H9 (cell line): ENCODE data around the gene CATSPERE. TPM values are rescaled to one million over a fixed set of nuclear protein-coding genes. Genes with fewer than 3 reads are reported as not detected.
A peak's percentile ranks its signal among the peaks of the same experiment; 100 is the strongest.

Experiments
- DNase-seq: peaks from one replicate; pipeline ENCODE4 v3.0.0-alpha.2; 2017
- H2AFZ ChIP-seq: one replicate; pipeline ENCODE4 v1.6.1; 2013; ENCODE audit warnings: mild to moderate bottlenecking, low read length, control low read depth, moderate library complexity
- H2AK5ac ChIP-seq: 2 replicates; pipeline ENCODE4 v1.6.1; 2013; ENCODE audit warnings: low read length, control low read depth, mixed read lengths; ENCODE audit not compliant: insufficient read length
- H2BK120ac ChIP-seq: one replicate; pipeline ENCODE4 v1.6.1; 2013; ENCODE audit warnings: low read depth, mild to moderate bottlenecking, low read length, control low read depth, inconsistent platforms; ENCODE audit not compliant: poor library complexity, severe bottlenecking
- H2BK12ac ChIP-seq: 2 replicates; pipeline ENCODE4 v1.6.1; 2013; ENCODE audit warnings: low read length, control low read depth, mixed read lengths, low read depth; ENCODE audit not compliant: insufficient read length
- H2BK15ac ChIP-seq: 2 replicates; pipeline ENCODE4 v1.6.1; 2013; ENCODE audit warnings: low read depth, low read length, control low read depth
- H2BK20ac ChIP-seq: one replicate; pipeline ENCODE4 v1.6.1; 2013; ENCODE audit warnings: low read depth, mild to moderate bottlenecking, low read length, control low read depth, inconsistent platforms; ENCODE audit not compliant: poor library complexity, severe bottlenecking
- H2BK5ac ChIP-seq: 2 replicates; pipeline ENCODE4 v1.6.1; 2013; ENCODE audit warnings: low read length, control low read depth, mixed read lengths; ENCODE audit not compliant: insufficient read length
- H3K14ac ChIP-seq: 2 replicates; pipeline ENCODE4 v1.6.1; 2013; ENCODE audit warnings: low read length, control low read depth; ENCODE audit not compliant: insufficient read depth
- H3K18ac ChIP-seq: 2 replicates; pipeline ENCODE4 v1.6.1; 2013; ENCODE audit warnings: low read depth, mild to moderate bottlenecking, mixed read lengths, low read length, control low read depth; ENCODE audit not compliant: insufficient read length
- H3K23ac ChIP-seq: 2 replicates; pipeline ENCODE4 v1.6.1; 2013; ENCODE audit warnings: low read length, control low read depth, mixed read lengths, low read depth; ENCODE audit not compliant: insufficient read length
- H3K23me2 ChIP-seq: 2 replicates; pipeline ENCODE4 v1.6.1; 2013; ENCODE audit warnings: low read depth, mild to moderate bottlenecking, mixed read lengths, low read length, control low read depth; ENCODE audit not compliant: insufficient read length, poor library complexity, severe bottlenecking
- H3K27ac ChIP-seq: 2 replicates; pipeline ENCODE4 v1.5.1; 2013; ENCODE audit warnings: low read length, control low read depth, mixed read lengths, low read depth; ENCODE audit not compliant: insufficient read length
- H3K27me3 ChIP-seq: 2 replicates; pipeline ENCODE4 v1.6.1; 2013; ENCODE audit warnings: low read length, control low read depth, inconsistent platforms; ENCODE audit not compliant: insufficient read depth
- H3K4ac ChIP-seq: 2 replicates; pipeline ENCODE4 v1.6.1; 2013; ENCODE audit warnings: low read depth, mild to moderate bottlenecking, control low read depth, inconsistent platforms, low read length, moderate library complexity
- H3K4me1 ChIP-seq: 2 replicates; pipeline ENCODE4 v1.6.1; 2013; ENCODE audit warnings: low read length, control low read depth, inconsistent platforms; ENCODE audit not compliant: insufficient read depth
- H3K4me2 ChIP-seq: 2 replicates; pipeline ENCODE4 v1.6.1; 2013; ENCODE audit warnings: low read length, control low read depth, mixed read lengths; ENCODE audit not compliant: insufficient read length, insufficient read depth
- H3K56ac ChIP-seq: 2 replicates; pipeline ENCODE4 v1.6.1; 2013; ENCODE audit warnings: low read depth, mild to moderate bottlenecking, mixed read lengths, low read length, control low read depth; ENCODE audit not compliant: insufficient read length
- H3K79me1 ChIP-seq: 2 replicates; pipeline ENCODE4 v1.6.1; 2013; ENCODE audit warnings: low read depth, mild to moderate bottlenecking, moderate library complexity, low read length, control low read depth, inconsistent platforms; ENCODE audit not compliant: insufficient read depth, poor library complexity, severe bottlenecking
- H3K79me2 ChIP-seq: 2 replicates; pipeline ENCODE4 v1.6.1; 2013; ENCODE audit warnings: low read length, control low read depth, inconsistent platforms; ENCODE audit not compliant: insufficient read depth
- H3K9ac ChIP-seq: 2 replicates; pipeline ENCODE4 v1.6.1; 2013; ENCODE audit warnings: low read length, control low read depth, mixed read lengths; ENCODE audit not compliant: insufficient read length; ENCODE audit errors: extremely low read depth
- H3K9me3 ChIP-seq: one replicate; pipeline ENCODE4 v1.6.1; 2013; ENCODE audit warnings: low read depth, low read length, inconsistent platforms; ENCODE audit not compliant: control insufficient read depth
- H3T11ph ChIP-seq: one replicate; pipeline ENCODE4 v1.6.1; 2013; ENCODE audit warnings: mild to moderate bottlenecking, low read length, control low read depth, inconsistent platforms
- H4K20me1 ChIP-seq: one replicate; pipeline ENCODE4 v1.6.1; 2013; ENCODE audit not compliant: control insufficient read depth, insufficient read length, insufficient read depth
- H4K5ac ChIP-seq: 2 replicates; pipeline ENCODE4 v1.6.1; 2013; ENCODE audit warnings: low read depth, mild to moderate bottlenecking, mixed read lengths, low read length, control low read depth; ENCODE audit not compliant: insufficient read length
- H4K8ac ChIP-seq: replicated peaks from 2 replicates; pipeline ENCODE4 v1.6.1; 2013; ENCODE audit warnings: low read length, control low read depth, mixed read lengths, low read depth; ENCODE audit not compliant: insufficient read length
- H4K91ac ChIP-seq: 2 replicates; pipeline ENCODE4 v1.6.1; 2013; ENCODE audit warnings: low read depth, mild to moderate bottlenecking, moderate library complexity, mixed read lengths, low read length, control low read depth; ENCODE audit not compliant: insufficient read length
- H3K27ac Mint-ChIP-seq, 3 experiments: 2 replicates in 2 of 3; 3 replicates in 1 of 3; pipeline ENCODE4 v1.8.0; 2020 to 2021; ENCODE audit warnings: mixed read lengths in 3 of 3, mild to moderate bottlenecking in 1 of 3, moderate library complexity in 1 of 3
- H3K27me3 Mint-ChIP-seq: 2 replicates; pipeline ENCODE4 v1.8.0; 2021; ENCODE audit warnings: low read depth, mild to moderate bottlenecking, moderate library complexity, mixed read lengths
- H3K36me3 Mint-ChIP-seq, 3 experiments: 2 replicates in 2 of 3; 3 replicates in 1 of 3; pipeline ENCODE4 v1.8.0; 2020 to 2021; ENCODE audit warnings: low read depth in 3 of 3, mixed read lengths in 3 of 3; ENCODE audit not compliant: insufficient read depth in 1 of 3
- H3K4me1 Mint-ChIP-seq, 2 experiments: 2 replicates each; pipeline ENCODE4 v1.8.0; 2020; ENCODE audit warnings: mixed read lengths in 2 of 2
- H3K4me3 Mint-ChIP-seq, 2 experiments: 2 replicates in 1 of 2; 3 replicates in 1 of 2; pipeline ENCODE4 v1.8.0; 2020 to 2021; ENCODE audit warnings: mild to moderate bottlenecking in 2 of 2, mixed read lengths in 2 of 2, moderate library complexity in 1 of 2
- H3K9me3 Mint-ChIP-seq, 2 experiments: 2 replicates in 1 of 2; 3 replicates in 1 of 2; pipeline ENCODE4 v1.8.0; 2020; ENCODE audit warnings: mild to moderate bottlenecking in 2 of 2, mixed read lengths in 2 of 2, moderate library complexity in 1 of 2
- CTCF ChIP-seq: fragments of 200-600 bp; sonication (generic); conservative IDR thresholded peaks from 3 replicates; pipeline ENCODE4 v1.8.0; 2021; ENCODE audit warnings: antibody characterized with exemption, mild to moderate bottlenecking
- WGBS: extraction: QIAGEN DNeasy Blood & Tissue Kit; methylation state at CpG from one replicate; pipeline ENCODE4 v1.1.7; 2013; ENCODE audit warnings: missing lambda C conversion rate, low lambda C conversion rate, mixed read lengths; ENCODE audit not compliant: insufficient read length; ENCODE audit errors: extremely low coverage; 5-methylcytosine and 5-hydroxymethylcytosine counted together
- total RNA-seq: library from RNA; stranded (reverse); gene quantifications from 2 replicates; pipeline ENCODE4 v1.2.1, GENCODE V29; 2021

The CATSPERE gene
- total RNA-seq, 1 experiment from 2014 or later, result 0.31 TPM

- H4K20me1 ChIP-seq, result no peaks in the 10 kb centered on the region
- no peak overlapping the region for H3K14ac ChIP-seq
- H3K56ac ChIP-seq, result no peak overlapping the region
- Mint-ChIP-seq H3K9me3 (no peaks in the 10 kb centered on the region; a peak in 1 of 5 replicates), H3K36me3 (peaks cover 5 to 19% (median 14%) of the 10 kb centered on the region in 3 experiments; a peak in 6 of 7 replicates), H3K4me1 (peaks cover 55 to 57% of the 10 kb centered on the region in 2 experiments), H3K27ac (peak overlapping the region; percentile 85 to 93 (median 88); a peak in 6 of 7 replicates), H3K4me3 (no peak overlapping the region; a peak in 1 of 5 replicates), H3K27me3 (no peaks in the 10 kb centered on the region)
- peaks cover 3% of the 10 kb centered on the region for H3K23me2 ChIP-seq
- H2BK120ac ChIP-seq, result no peak overlapping the region
- no peak overlapping the region for H2BK12ac ChIP-seq
- H2AK5ac ChIP-seq, result no peak overlapping the region
- H4K91ac ChIP-seq, result no peak overlapping the region
- peaks cover 36% of the 10 kb centered on the region; the same call in 1 of the 2 replicates for H3K79me2 ChIP-seq
- no peak overlapping the region for H3T11ph ChIP-seq
- H3K18ac ChIP-seq, result no peak overlapping the region
- H3K27ac ChIP-seq, result no peak overlapping the region
- no peak overlapping the region for H2AFZ ChIP-seq
- no CpG with 5 or more reads among the region's 2 CpGs for WGBS
- H2BK15ac ChIP-seq, result no peak overlapping the region
- no peak overlapping the region for H3K9ac ChIP-seq
- peaks cover 13% of the 10 kb centered on the region; the same call in 1 of the 2 replicates for H3K4me1 ChIP-seq
- no peaks in the 10 kb centered on the region for H3K27me3 ChIP-seq
- no peaks in the 10 kb centered on the region for H3K9me3 ChIP-seq
- H3K23ac ChIP-seq, result no peak overlapping the region
- H3K79me1 ChIP-seq, result peaks cover 9% of the 10 kb centered on the region
- TF ChIP-seq CTCF, result no peak
- no peak overlapping the region for H4K8ac ChIP-seq
- DNase-seq, result no peak
- H4K5ac ChIP-seq, result no peak overlapping the region
- no peak overlapping the region for H2BK20ac ChIP-seq
- H3K4ac ChIP-seq, result no peak overlapping the region
- no peak overlapping the region for H2BK5ac ChIP-seq
- no peak overlapping the region for H3K4me2 ChIP-seq
These were observed 15.5 kb upstream of the CATSPERE start for GRCh38 chr1:244445320-244446181.
